A673 (cell line): ENCODE data around the gene KRT2.

ENCODE experiments used
- CTCF ChIP-seq: fragments of 300-800, 200-600 bp; sonication (generic); conservative IDR thresholded peaks from 2 replicates; pipeline ENCODE4 v1.5.1; 2017; ENCODE audit warnings: low read depth, mild to moderate bottlenecking, antibody characterized with exemption, low read length, moderate library complexity, mixed read lengths
- EZH2 ChIP-seq: fragments of 200-600 bp; sonication (generic); IDR thresholded peaks from 2 replicates; pipeline ENCODE4 v1.6.1; 2017; ENCODE audit warnings: borderline replicate concordance, low read depth, mild to moderate bottlenecking, mixed read lengths, antibody characterized with exemption, low read length; ENCODE audit not compliant: poor library complexity, severe bottlenecking

GRCh38 chr12:52666471-52666870 lies 14.5 kb upstream of the KRT2 start:
- TF ChIP-seq EZH2 (no peak), CTCF (no peak)
